ENCODE measurements around the gene GHRH.

Gene GHRH

GRCh38 chr20:37260923-37261322 is 691 bp downstream of the GHRH start:
- no peak for DNase-seq

- no peak for DNase-seq
Observed at GRCh38 chr20:37259865-37260264, 1.7 kb downstream of the GHRH start.

GRCh38 chr20:37259031-37259430 is 2.6 kb downstream of the GHRH start:
- no peak for DNase-seq

GRCh38 chr20:37257988-37258387 is 3.6 kb downstream of the GHRH start:
- no peak for DNase-seq

GRCh38 chr20:37257530-37257929 is 4.1 kb downstream of the GHRH start:
- DNase-seq: no peak

GRCh38 chr20:37256286-37256685 is 5.3 kb downstream of the GHRH start:
- DNase-seq: no peak

GRCh38 chr20:37254114-37254878 is 7.3 kb downstream of the GHRH start:
- no peak for DNase-seq

- no peak for DNase-seq
Observed at GRCh38 chr20:37253087-37253486, 8.5 kb downstream of the GHRH start.

- DNase-seq: no peak
Observed at GRCh38 chr20:37251825-37252477, 9.7 kb downstream of the GHRH start.

- DNase-seq: no peak
Observed at GRCh38 chr20:37249304-37249703, 12.3 kb downstream of the GHRH start.

GRCh38 chr20:37247547-37247946 is 14.1 kb downstream of the GHRH start:
- DNase-seq: no peak

- no peak for DNase-seq
Observed at GRCh38 chr20:37246736-37247135, 14.9 kb downstream of the GHRH start.

GRCh38 chr20:37245216-37246150 is 16.1 kb downstream of the GHRH start:
- no peak for DNase-seq

- DNase-seq: no peak
Observed at GRCh38 chr20:37244572-37244957, 17.0 kb downstream of the GHRH start.

GRCh38 chr20:37243937-37244571 is 17.6 kb downstream of the GHRH start:
- DNase-seq: no peak

GRCh38 chr20:37243076-37243936 is 18.3 kb downstream of the GHRH start:
- DNase-seq: no peak

GRCh38 chr20:37242503-37242902 is 19.1 kb downstream of the GHRH start:
- no peak for DNase-seq

GRCh38 chr20:37240337-37241067 is 21.1 kb downstream of the GHRH start:
- no peak for DNase-seq

GRCh38 chr20:37238935-37239451 is 22.6 kb downstream of the GHRH start:
- no peak for DNase-seq

GRCh38 chr20:37238426-37238825 is 23.2 kb downstream of the GHRH start:
- no peak for DNase-seq

- no peak for DNase-seq
Observed at GRCh38 chr20:37237656-37238055, 24.0 kb downstream of the GHRH start.
